CD4-positive, alpha-beta T cell treated with Interleukin-15 for 1 hour (primary cell): Measurements from ENCODE around the gene NAT9.

Experiments used
- DNase-seq: peaks from one replicate; pipeline ENCODE4 v3.0.0-alpha.2; 2020

The NAT9 gene

DNA sequence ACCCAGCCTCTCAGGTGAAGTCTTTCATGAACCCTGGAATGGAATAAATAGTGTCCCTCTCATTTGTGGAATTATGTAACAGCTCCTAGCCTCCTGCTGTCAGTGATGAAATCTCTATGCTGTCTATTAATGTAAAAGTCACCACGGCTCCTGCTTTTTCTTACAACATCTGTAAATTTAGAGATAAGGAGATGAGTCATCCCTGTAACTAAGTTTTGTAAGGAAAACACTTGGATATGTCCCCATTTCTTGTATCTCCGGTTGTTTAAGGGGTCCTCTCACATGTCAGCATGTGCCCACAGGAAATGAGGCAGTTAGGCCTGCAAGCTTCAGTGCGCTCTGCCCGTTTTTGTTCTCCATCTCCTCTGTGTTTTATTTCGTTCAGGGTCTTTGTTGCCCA lies 2.8 kb upstream of the NAT9 start:
- DNase-seq, result no peak

DNA sequence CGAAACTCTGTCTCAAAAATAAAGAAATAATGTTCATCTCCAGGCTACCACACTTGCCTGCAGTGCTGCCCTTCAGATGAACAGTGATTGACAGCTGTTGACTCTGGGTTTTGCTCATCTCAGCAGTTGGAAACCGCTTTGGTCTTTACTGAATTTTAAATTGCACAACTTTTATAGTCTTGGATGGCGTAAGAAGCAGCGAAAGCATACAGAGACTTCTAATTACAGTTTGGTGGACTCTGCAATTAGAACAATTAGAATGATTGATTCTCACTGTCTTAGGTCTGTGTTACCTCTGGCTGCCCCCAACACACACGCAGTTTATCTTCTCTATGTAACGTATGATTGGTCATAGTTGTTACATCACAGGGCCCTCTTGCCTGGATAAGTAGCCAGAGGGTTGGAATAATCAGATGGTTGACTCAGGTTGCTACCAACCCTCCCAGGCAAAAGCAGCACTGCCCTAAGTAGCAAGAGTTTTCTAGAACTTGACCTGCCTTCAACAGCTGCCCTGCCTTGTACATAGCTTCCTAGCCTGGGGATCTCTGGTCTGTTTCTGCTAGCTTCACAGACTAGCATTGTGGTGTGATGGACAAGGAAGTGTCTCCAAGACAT lies 1.9 kb upstream of the NAT9 start:
- no peak for DNase-seq

DNA sequence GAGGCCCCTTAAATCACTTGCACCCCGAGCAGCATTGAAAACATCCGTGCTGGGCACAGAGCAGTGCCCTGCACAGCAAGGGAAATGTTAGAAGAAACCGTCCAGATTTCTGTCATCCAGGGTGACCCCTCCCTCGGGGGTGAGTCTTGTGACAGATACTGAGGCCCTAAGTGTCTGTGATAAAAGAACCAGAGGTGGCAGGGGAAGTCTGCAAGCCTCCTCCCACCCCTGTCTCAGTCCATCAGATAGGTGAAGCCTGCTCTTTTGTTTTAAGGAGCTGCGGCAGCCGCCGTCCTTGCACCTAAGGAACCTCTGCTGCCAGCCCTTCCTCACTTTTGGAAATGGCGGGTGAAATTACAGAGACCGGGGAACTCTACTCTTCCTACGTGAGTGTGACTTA lies 845 bp upstream of the NAT9 start:
- DNase-seq, result no peak

DNA sequence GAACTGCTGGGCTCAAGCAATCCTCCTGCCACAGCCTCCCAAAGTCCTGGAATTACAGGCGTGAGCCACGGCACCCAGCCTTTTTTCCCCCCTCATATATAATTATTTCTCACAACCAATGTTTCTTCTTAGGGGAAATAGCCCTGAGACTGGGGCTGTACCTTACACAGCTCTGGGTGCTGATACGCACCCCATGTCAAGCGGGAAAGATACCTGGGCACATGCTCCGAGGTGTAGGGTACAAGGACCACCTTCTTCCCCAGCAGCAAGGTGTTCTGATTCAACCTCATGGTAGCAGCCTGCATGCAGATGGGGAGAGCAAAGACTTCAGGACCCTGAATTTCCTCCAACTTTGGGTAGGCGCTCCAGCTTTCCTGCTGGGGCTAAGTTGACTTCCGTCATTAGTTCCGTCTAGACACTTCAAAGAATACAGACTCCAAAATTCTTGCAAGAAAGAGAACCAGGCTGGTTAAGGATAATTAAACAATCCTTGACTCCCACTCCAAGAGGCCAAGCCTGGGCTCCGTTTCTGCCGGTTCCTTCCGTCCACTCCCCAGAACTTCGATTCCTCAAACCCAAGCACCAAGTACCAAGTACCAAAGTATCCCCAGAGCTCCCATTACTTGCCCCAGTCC lies 619 bp downstream of the NAT9 start:
- DNase-seq, result no peak

DNA sequence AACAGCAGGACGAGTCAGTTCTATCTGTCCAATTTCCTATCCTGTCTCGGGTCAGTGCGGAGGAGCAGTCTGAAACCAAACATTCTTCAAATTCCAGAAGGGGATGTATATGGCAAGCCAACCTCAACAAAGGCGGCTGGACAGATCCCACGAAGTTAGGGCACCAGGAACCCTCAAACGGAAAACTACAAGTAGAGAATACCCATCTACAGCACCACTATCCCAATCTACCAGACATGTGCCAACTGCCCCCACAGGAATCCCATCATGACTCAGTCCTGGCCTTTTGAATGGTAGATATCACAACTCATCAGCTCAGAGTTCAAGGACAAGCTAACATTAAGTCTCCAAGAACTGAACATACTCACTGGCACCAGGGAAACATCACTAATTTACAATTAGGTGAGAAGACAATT lies 2.3 kb downstream of the NAT9 start:
- DNase-seq, result no peak

DNA sequence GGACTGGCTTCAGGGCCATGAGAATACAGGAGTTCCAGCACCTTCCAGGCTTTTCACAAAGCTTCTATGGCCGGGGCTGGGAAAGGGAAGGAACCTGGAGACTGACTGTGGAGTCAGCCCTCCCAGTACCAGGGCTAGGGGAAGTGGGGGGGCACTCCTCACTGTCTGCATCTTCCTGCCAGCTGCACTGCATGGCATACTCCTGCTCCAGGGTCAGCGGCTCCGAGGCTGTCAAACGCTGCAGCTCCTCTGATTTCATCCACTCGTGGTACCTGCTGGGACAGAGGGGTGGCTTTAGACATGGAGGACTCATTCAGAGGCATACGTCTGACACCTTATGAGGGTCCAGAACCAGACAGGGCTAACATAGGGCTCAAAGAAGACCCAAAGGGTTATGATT lies 2.7 kb downstream of the NAT9 start:
- no peak for DNase-seq

DNA sequence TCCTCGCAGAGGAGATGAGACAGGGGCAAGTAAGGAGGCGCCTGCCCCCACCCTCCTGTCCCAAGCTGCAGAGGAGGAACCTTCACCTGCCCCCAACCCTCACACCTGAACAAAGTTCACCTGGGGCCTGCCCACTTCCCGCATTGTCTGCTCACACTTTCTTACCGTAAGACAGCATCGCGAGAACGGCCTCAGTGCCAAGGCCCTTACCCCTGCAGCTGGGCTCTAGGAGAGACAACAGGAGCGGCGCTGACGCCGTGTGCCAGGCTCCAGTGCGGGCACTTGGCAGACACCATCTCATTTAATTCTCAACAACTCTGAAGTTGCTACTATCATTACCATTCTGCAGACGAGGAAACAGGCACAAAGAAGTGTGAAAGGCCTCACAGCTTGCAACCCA lies 4.1 kb downstream of the NAT9 start:
- DNase-seq, result no peak

DNA sequence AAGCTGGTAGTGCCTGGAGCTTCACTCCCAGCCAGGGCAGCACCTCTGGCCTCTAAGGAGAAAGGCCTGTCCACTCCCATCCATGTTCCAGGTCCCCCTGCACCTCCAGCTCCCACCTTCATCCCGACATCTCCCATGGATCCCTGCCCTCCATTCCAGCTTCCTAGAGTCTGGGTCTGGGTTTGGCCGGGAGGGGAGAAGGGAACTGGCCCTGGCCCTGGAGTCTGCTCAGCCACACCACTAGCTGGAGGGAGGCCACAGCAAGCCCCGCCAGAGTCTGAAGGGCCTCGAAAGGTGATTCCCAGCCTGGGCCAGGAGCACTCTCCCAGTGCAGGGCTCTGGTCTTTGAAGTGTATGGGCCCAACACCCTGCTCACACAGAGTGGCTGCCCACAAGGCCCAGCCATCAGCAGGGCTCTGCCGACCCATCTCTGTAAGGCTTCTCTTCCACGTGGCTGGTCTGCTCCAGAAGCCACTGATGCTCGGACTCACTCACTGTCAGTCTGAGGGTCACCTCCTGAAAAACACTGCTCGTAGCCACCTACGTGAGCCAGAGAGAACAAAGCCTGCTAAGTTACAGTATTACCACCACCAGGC lies 4.7 kb downstream of the NAT9 start:
- no peak for DNase-seq

DNA sequence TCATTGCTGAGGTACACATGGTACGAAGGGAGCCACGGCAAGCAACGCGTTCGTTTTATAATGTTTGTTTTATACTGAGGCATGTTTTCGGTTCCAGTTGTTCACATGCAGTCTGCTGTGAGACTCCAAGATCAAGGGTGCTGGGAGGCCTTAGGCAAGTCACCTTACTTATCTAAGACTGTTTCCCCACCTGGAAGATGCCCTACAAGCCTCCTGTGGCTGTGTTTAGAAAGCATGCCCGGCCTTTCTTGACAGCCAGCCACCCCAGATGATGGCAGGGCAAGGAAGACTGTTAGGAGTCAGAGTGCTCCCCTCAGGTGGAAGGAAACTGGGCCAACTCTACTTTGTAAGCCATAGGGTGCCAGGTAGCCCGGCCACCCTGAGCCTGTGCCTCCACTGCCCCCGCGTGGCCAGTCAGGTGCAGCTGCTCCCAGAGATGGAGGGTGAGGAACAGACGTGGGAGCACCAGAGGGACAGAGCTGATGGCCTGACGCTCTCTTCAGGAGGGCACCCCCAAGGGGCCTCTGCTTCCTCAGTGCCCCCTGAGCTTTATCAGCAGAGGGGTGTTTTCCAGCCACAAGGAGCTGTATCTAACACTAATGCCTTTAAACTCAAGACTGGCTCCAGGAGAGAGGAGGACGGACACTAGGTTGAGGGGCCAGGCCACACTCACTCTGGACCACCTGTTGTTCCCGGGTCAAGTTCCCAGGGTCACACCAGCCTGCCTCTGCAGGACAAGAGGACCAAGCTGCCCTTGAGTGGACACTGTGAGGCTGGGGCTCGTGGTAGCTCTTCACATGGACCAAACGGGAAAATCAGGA lies 5.4 kb downstream of the NAT9 start:
- peak; percentile 77 for DNase-seq

DNA sequence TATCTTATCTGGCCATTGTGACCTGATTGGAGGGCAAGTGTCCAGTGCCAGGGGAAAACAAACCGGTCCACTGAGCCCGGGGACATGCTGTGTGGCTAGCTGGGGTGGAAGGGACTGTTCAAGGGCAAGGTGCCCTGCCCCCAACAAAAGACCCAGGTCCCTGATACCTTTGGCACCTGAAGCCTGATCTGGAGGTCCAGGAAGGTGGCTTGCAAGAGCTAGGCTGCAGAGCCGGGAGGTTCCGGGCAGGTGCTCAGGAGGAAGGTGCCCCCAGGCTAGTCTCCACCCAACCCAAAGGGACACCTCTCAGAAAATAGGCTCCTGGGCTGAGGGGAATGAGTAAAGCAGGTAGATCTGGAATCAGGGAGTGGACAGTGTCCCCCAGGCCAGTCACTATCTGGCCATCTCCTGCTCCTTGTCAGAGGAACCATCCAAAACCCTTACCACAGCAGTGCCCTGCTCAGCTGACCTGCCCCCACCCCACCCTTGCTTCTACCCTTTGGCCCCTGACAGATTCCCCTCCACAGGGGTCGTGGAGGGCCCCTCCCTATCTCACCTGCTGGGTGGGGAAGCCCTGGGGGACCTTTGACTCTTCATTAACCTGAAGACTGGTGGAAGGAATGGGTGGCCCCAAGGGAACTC lies 6.2 kb downstream of the NAT9 start:
- DNase-seq, result no peak

DNA sequence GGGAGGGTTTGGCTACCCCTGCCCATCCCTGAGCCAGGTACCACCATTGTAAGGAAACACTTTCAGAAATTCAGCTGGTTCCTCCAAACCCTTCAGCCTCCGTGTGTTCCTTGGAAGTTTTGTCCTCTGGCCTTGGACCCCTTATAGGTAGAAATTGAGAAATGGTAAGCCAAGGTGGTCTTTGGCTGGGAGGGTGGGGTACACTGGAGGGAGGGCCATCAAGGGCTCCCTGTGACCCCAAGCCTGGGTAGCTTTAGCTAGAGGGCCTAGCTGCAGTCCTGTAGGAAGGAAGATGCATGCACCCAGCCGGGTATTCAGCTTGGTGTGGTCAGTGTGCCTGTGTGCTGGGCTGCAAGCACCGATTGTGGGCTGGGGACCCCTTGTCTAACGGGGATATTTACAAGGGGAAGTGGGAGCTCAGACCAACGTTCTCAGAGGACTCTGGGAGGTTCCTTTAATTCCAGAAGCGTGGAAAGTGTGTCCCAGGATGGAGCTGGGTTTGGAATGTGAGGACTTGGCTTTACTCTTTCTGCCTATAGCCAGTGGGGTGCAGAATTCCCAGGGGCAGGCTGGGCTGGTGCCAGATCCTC lies 6.8 kb downstream of the NAT9 start:
- no peak for DNase-seq

DNA sequence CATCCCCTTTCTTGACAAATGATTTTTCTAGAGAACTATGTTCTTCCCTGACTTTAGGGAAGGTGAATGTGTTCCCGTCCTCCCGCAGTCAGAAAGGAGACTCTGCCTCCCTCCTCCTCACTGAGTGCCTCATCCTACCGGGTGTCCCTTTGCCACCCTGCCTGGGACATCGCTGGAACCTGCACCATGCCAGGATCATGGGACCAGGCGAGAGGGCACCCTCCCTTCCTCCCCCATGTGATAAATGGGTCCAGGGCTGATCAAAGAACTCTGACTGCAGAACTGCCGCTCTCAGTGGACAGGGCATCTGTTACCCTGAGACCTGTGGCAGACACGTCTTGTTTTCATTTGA lies 7.4 kb downstream of the NAT9 start:
- DNase-seq, result no peak

DNA sequence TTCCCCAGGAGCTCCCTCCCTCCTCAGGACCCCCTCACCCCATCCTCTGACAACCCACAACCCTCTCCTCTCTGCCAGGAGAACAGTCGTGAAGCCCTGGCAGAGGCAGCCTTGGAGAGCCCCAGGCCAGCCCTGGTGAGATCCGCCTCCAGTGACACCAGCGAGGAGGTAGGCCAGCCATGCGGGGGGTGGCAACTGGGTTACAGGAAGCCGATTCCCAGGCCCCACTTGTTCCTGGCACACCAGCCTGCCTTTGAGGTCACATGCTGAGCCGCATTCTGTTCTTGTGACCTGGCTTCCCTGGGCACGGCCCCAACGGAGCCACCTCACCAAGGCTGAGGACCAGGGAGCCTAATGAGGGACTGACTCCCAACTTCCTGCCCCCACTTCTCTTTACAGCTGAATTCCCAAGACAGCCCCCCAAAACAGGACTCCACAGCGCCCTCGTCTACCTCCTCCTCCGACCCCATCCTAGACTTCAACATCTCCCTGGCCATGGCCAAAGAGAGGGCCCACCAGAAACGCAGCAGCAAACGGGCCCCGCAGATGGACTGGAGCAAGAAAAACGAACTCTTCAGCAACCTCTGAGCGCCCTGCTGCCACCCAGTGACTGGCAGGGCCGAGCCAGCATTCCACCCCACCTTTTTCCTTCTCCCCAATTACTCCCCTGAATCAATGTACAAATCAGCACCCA lies 7.9 kb downstream of the NAT9 start:
- DNase-seq, result no peak

DNA sequence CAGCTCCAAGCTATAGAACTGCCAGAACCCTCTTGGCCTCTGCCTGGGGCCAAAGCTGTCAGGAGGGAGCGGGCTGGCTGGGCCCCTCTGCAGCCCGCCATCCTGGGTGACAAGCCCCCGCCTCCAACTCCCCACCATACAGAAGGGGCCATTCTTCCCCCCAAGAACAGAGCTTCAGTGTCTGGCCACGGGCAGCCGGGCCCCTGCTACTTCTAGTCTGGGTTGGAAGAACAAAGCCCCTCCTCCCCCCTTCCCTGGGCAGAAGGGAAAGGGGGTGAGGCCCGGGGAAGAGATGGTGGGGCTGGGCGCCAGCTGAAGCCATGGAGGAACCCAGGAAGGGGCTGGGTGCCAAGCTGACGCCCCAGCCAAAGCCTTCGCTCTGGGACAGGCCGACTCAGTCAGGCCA lies 9.0 kb downstream of the NAT9 start:
- no peak for DNase-seq

DNA sequence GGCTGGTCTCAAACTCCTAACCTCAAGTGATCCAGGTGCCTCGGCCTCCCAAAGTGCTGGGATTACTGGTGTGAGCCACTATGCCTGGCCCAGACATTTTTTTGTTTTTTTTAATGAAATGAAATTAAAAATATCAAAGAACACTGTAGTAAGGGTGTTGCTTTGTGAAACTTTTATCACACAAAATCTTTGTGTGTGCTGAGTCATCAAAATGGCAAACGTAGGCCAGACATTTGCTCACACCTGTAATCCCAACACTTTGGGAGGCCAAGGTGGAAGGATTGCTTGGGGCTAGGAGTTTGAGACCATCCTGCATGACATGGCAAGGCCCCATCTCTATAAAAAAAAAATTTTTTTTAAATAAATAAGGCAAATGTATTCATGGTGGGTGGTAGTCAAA lies 9.7 kb downstream of the NAT9 start:
- no peak for DNase-seq

DNA sequence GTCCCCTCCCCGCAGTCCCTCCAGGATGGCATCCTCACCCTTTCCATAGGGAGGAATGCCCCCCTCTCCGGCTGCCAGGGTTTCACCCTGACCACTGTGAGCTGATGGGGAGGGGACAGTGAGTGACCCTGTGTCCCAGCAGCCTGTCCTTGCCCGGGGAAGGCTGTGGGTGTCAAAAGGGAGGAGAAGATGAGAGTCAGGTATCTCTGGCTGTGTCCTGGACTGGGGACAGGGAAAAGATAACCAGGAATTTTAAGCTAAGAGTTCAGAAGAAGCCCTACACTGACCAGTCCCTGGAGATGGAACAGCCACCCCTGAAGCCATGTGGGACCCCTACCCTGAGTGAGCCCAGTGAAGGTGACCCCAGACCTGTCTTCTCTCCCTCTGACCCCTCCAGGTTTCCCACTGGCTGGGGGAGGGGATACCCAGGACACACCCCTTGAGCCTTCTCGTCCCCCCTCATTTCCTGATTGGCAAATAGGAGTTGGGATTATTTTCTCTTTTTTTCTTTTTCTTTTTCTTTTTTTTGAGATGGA lies 11.3 kb downstream of the NAT9 start:
- no peak for DNase-seq

DNA sequence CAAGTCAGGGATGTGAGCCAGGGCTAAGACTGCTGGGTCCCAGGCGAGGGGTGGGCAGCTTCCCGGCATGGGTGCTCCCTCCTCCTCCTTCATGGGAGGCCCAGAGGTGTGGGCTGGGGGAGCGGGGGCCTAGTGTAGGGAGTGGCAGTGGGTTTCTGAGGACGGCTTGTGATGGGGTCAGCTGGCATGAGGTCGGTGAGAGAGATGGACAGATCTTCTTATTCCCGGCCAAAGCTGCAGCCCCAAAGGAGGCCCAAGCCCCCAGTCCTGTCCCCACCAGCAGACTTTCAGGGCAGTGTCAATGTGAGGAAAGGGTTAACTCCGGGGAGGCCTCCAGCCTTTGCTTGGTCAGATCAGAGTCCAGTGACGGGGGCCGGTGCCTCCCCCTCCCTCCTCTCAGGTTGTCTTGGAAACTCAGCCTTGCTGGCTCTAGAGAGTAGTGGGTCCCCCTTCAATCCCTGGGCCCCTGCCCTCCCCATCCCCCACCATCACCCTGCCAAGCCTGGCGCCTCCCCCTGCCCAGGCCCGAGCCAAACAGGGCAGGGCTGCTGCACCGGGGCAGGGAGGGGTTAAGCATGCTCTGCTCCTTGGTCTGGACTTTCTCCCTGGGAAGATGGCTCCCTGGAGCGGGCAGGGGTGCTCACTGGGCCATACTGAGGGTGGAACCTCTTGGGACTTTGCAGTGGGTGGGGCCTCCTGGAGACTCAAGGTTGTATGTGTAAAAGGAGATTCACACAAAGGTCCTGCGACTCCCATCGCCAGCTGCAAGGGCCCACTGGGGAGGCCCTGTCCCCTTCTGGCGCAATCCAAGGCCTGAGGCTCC lies 12.4 kb downstream of the NAT9 start:
- DNase-seq, result no peak

DNA sequence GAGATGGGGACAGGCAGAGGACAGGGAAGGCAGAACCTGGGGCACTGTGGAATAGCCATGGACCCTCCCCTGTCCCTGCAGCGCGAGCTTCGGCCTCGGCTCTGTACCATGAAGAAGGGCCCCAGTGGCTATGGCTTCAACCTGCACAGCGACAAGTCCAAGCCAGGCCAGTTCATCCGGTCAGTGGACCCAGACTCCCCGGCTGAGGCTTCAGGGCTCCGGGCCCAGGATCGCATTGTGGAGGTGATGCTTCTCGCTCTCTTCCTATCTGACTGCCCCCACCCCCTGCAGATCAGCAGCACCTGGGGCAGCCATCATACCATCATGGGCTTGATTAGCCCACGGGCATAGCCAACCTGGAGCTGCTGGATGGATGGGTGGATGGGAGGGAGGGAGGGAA lies 14.2 kb downstream of the NAT9 start:
- no peak for DNase-seq

DNA sequence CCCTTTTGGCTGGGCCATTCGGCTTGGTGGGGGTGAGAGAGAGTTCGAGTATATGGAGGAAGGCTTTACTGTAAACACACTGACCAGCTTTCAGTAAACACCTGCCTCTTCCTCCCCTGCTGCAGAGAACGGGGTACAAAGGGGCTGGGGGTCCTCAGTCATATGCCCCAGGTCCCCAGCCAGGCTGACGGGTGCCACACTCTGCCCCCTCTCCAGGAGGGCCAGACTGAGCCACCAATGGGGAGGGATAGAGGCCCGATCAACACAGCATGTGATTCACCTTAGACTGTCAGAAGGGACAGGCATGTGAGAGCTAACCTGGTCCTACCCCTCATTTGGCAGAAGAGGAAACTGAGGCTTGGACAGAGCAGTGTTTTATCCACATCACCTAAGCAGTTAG lies 14.7 kb downstream of the NAT9 start:
- DNase-seq, result no peak

DNA sequence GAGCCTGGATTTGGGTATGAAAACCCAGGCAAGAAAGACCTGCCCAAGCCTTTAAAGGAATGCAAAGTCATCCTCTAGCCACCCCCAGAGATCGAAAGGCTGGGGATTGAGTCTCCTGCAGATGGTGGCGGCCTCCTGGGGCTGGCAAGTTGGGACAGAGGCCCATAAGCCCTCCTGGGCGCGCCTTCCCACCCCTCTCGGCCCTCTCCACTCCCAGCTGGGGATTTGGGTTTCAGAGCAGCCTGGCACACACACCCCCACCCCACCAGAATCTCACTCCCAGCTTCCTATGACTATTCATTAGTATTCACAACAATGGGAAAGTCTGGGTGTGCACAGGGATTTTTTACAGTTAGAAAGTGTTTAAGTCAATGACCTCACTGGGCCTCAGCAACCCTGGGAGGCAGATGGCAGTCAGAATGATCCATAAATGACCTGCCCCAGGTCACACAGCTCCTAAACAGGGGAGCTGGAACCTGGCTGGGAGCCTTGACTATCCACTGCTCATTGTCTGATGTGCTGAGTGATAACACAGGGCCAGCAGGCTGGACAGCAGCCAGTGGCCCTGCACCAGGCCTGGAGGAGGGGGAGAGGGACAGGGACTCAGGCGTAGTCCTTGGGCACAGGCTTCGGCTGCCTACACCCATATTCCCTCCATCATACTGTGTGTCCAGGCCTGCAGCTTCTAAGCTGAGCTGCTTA lies 15.6 kb downstream of the NAT9 start:
- no peak for DNase-seq

DNA sequence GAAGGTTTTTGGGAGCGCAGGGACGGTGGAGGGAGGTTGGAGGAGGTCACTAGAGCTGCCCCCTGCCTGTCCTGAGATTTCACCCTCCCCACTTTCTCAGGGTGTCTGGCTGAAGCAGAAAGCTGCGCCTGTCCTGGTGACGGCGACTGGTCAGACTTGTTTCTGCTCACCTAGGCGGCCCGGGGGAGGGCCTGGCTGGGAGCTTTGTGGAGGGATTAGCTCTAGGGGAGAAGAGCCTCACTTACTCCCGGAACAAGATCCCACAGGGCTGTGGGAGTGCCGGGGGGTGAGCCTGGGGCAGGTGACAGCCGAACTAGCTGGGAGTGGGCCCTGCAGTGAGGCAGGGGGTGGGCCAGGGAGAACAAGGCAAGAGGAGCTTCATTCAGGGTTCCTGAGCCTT lies 16.2 kb downstream of the NAT9 start:
- no peak for DNase-seq
